GM23338 (cell line): ENCODE measurements around the gene MYF6. TPM values are rescaled to one million over a fixed set of nuclear protein-coding genes. Genes with fewer than 3 reads are reported as not detected.

Experiments
- ATAC-seq: fragments of 200-7000 bp; cut with Tn5 transposase; 3 replicates; pipeline ENCODE4 v1.9.1; 2020
- DNase-seq: peaks from one replicate; pipeline ENCODE4 v3.0.0-alpha.2; 2015; ENCODE audit warnings: low spot score
- H2AFZ ChIP-seq: fragments of 200-600 bp; sonication (generic); 2 replicates; pipeline ENCODE4 v1.8.0; 2016; ENCODE audit warnings: antibody characterized with exemption, mild to moderate bottlenecking, moderate library complexity
- H3F3A ChIP-seq: fragments of 200-600 bp; sonication (generic); replicated peaks from 2 replicates; pipeline ENCODE4 v1.8.0; 2017; ENCODE audit warnings: antibody characterized with exemption, mixed run types, low read depth
- H3K27ac ChIP-seq: fragments of 200-600 bp; sonication (generic); 2 replicates; pipeline ENCODE4 v1.6.1; 2016; ENCODE audit warnings: low read depth
- H3K27me3 ChIP-seq: fragments of 200-600 bp; sonication (generic); 2 replicates; pipeline ENCODE4 v1.8.0; 2016; ENCODE audit warnings: mild to moderate bottlenecking, mixed run types, moderate library complexity; ENCODE audit not compliant: insufficient read depth
- H3K36me3 ChIP-seq: fragments of 200-600 bp; sonication (generic); 2 replicates; pipeline ENCODE4 v1.8.0; 2016; ENCODE audit warnings: mild to moderate bottlenecking; ENCODE audit not compliant: insufficient read depth
- H3K4me1 ChIP-seq: fragments of 200-600 bp; sonication (generic); 2 replicates; pipeline ENCODE4 v1.8.0; 2016; ENCODE audit warnings: mild to moderate bottlenecking, moderate library complexity; ENCODE audit not compliant: insufficient read depth
- H3K4me2 ChIP-seq: fragments of 200-600 bp; sonication (generic); 2 replicates; pipeline ENCODE4 v1.7.1; 2017; ENCODE audit warnings: mixed run types
- H3K4me3 ChIP-seq: fragments of 200-600 bp; sonication (generic); 2 replicates; pipeline ENCODE4 v1.6.1; 2016; ENCODE audit warnings: mixed run types
- H3K79me2 ChIP-seq: fragments of 200-600 bp; sonication (generic); replicated peaks from 2 replicates; pipeline ENCODE4 v1.8.0; 2017; ENCODE audit warnings: mild to moderate bottlenecking; ENCODE audit not compliant: insufficient read depth
- H3K9me2 ChIP-seq: fragments of 200-600 bp; sonication (generic); 2 replicates; pipeline ENCODE4 v1.8.0; 2017; ENCODE audit not compliant: insufficient read depth
- H4K20me1 ChIP-seq: fragments of 200-600 bp; sonication (generic); replicated peaks from 2 replicates; pipeline ENCODE4 v1.8.0; 2017; ENCODE audit warnings: mild to moderate bottlenecking; ENCODE audit not compliant: insufficient read depth
- H3K27ac Mint-ChIP-seq: 2 replicates; pipeline ENCODE4 v1.8.0; 2020; ENCODE audit warnings: inconsistent platforms, mild to moderate bottlenecking, moderate library complexity, mixed read lengths
- H3K27me3 Mint-ChIP-seq: 3 replicates; pipeline ENCODE4 v1.8.0; 2022; ENCODE audit warnings: low read depth, mild to moderate bottlenecking, moderate library complexity, mixed read lengths, inconsistent platforms; ENCODE audit not compliant: insufficient read depth, poor library complexity
- H3K36me3 Mint-ChIP-seq: 3 replicates; pipeline ENCODE4 v1.8.0; 2021; ENCODE audit warnings: low read depth, mild to moderate bottlenecking, inconsistent platforms, moderate library complexity, mixed read lengths
- H3K4me1 Mint-ChIP-seq: 3 replicates; pipeline ENCODE4 v1.8.0; 2020; ENCODE audit warnings: mild to moderate bottlenecking, inconsistent platforms, mixed read lengths
- H3K4me3 Mint-ChIP-seq: 3 replicates; pipeline ENCODE4 v1.8.0; 2021; ENCODE audit warnings: moderate library complexity, mild to moderate bottlenecking, inconsistent platforms, mixed read lengths
- H3K9me3 Mint-ChIP-seq: 3 replicates; pipeline ENCODE4 v1.8.0; 2020; ENCODE audit warnings: moderate library complexity, mild to moderate bottlenecking, inconsistent platforms, mixed read lengths
- CREB1 ChIP-seq: fragments of 250-450 bp; sonication (Bioruptor Pico); IDR thresholded peaks from 2 replicates; pipeline ENCODE4 v1.5.0; 2020; ENCODE audit warnings: low read depth, mild to moderate bottlenecking, moderate library complexity
- EZH2 ChIP-seq: fragments of 200-600 bp; sonication (generic); IDR thresholded peaks from one replicate; pipeline ENCODE4 v1.8.0; 2017; ENCODE audit warnings: antibody characterized with exemption, mild to moderate bottlenecking, low read depth; ENCODE audit not compliant: unreplicated experiment
- EZH2phosphoT487 ChIP-seq: fragments of 200-600 bp; sonication (generic); IDR thresholded peaks from one replicate; pipeline ENCODE4 v1.8.1; 2018; ENCODE audit warnings: antibody characterized with exemption; ENCODE audit not compliant: unreplicated experiment
- NANOG ChIP-seq: IDR thresholded peaks from 2 replicates; pipeline ENCODE4 v1.6.1; 2016; ENCODE audit warnings: antibody characterized with exemption, borderline replicate concordance
- POLR2AphosphoS5 ChIP-seq: IDR thresholded peaks from 2 replicates; pipeline ENCODE4 v1.6.1; 2016; ENCODE audit warnings: antibody characterized with exemption, low read depth
- ZNF114 ChIP-seq: fragments of 250-450 bp; sonication (Bioruptor Pico); IDR thresholded peaks from 2 replicates; pipeline ENCODE4 v1.5.0; 2020; ENCODE audit warnings: mild to moderate bottlenecking, moderate library complexity
- ZNF462 ChIP-seq: fragments of 250-450 bp; sonication (Bioruptor Pico); IDR thresholded peaks from 2 replicates; pipeline ENCODE4 v1.5.0; 2020; ENCODE audit warnings: mild to moderate bottlenecking, moderate library complexity
- polyA plus RNA-seq: library from polyadenylated mRNA; unstranded; fragments of >200 nt; fragmentation: Nextera tagmentation; extraction: Ambion mirVana; gene quantifications from 2 replicates; pipeline ENCODE4 v1.2.1, GENCODE V29; 2016
- total RNA-seq: library from RNA; depleted of rRNA; stranded (reverse); fragments of >200 nt; shearing (Covaris generic); gene quantifications from 2 replicates; pipeline ENCODE4 v1.2.3, GENCODE V29; 2014
- TF ChIP-seq, protein P1 (sequence below): IDR thresholded peaks from one replicate; pipeline ENCODE4 v1.6.1; 2018; ENCODE audit warnings: antibody characterized with exemption; ENCODE audit not compliant: unreplicated experiment
- TF ChIP-seq, protein P2 (sequence below), 2 experiments: fragments of 200-600 bp in 1 of 2; sonication (generic) in 1 of 2; conservative IDR thresholded peaks; 2 replicates each; pipeline versions ENCODE4 v1.5.1 to v1.6.1; 2016 to 2017; ENCODE audit warnings: antibody characterized with exemption in 2 of 2, low read depth in 2 of 2, mild to moderate bottlenecking in 2 of 2, moderate library complexity in 1 of 2

Gene MYF6
- total and polyA plus RNA-seq, 2 experiments from 2014 or later = not detected

DNA sequence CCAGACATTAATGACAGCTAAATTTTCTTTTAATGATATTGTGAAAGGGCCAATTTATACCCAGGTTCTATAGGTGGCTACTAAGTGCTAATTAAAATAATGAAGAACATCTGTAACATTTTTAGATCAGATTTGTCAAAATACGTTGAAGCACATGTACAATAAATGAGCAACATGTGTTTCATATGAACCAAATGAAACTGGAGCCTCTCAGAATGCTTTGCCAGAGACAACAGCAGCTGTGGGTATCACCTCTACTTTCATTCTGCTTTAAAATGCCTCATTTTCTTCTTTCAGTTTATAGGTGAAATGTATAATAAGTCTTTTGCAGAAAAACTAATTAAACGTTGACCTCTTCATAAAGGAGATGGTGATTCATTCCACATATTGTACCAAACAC lies 26.1 kb upstream of the MYF6 start:
- H3K4me1 ChIP-seq = peaks cover 14% of the 10 kb centered on the region; the same call in 1 of the 2 replicates
- no peak overlapping the region for H3K4me2 ChIP-seq
- no peaks in the 10 kb centered on the region for H3K36me3 ChIP-seq
- peaks cover 24% of the 10 kb centered on the region for H3K4me1 Mint-ChIP-seq
- H3K79me2 ChIP-seq = no peaks in the 10 kb centered on the region
- ATAC-seq = no peak
- no peaks in the 10 kb centered on the region for H3K9me3 Mint-ChIP-seq
- H3K9me2 ChIP-seq = no peaks in the 10 kb centered on the region
- no peaks in the 10 kb centered on the region for H3F3A ChIP-seq
- no peak overlapping the region for H3K4me3 Mint-ChIP-seq
- H3K27me3 Mint-ChIP-seq = no peaks in the 10 kb centered on the region
- no peak overlapping the region for H3K27ac Mint-ChIP-seq
- H3K27ac ChIP-seq = no peak overlapping the region
- no peak overlapping the region for H2AFZ ChIP-seq
- H3K36me3 Mint-ChIP-seq = no peaks in the 10 kb centered on the region
- no peak overlapping the region for H3K4me3 ChIP-seq
- no peak for TF ChIP-seq ZNF114
- no peak for TF ChIP-seq CREB1
- TF ChIP-seq EZH2phosphoT487 = no peak
- no peak for TF ChIP-seq POLR2AphosphoS5
- TF ChIP-seq, protein P1, sequence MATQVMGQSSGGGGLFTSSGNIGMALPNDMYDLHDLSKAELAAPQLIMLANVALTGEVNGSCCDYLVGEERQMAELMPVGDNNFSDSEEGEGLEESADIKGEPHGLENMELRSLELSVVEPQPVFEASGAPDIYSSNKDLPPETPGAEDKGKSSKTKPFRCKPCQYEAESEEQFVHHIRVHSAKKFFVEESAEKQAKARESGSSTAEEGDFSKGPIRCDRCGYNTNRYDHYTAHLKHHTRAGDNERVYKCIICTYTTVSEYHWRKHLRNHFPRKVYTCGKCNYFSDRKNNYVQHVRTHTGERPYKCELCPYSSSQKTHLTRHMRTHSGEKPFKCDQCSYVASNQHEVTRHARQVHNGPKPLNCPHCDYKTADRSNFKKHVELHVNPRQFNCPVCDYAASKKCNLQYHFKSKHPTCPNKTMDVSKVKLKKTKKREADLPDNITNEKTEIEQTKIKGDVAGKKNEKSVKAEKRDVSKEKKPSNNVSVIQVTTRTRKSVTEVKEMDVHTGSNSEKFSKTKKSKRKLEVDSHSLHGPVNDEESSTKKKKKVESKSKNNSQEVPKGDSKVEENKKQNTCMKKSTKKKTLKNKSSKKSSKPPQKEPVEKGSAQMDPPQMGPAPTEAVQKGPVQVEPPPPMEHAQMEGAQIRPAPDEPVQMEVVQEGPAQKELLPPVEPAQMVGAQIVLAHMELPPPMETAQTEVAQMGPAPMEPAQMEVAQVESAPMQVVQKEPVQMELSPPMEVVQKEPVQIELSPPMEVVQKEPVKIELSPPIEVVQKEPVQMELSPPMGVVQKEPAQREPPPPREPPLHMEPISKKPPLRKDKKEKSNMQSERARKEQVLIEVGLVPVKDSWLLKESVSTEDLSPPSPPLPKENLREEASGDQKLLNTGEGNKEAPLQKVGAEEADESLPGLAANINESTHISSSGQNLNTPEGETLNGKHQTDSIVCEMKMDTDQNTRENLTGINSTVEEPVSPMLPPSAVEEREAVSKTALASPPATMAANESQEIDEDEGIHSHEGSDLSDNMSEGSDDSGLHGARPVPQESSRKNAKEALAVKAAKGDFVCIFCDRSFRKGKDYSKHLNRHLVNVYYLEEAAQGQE = no peak
- TF ChIP-seq, protein P2, sequence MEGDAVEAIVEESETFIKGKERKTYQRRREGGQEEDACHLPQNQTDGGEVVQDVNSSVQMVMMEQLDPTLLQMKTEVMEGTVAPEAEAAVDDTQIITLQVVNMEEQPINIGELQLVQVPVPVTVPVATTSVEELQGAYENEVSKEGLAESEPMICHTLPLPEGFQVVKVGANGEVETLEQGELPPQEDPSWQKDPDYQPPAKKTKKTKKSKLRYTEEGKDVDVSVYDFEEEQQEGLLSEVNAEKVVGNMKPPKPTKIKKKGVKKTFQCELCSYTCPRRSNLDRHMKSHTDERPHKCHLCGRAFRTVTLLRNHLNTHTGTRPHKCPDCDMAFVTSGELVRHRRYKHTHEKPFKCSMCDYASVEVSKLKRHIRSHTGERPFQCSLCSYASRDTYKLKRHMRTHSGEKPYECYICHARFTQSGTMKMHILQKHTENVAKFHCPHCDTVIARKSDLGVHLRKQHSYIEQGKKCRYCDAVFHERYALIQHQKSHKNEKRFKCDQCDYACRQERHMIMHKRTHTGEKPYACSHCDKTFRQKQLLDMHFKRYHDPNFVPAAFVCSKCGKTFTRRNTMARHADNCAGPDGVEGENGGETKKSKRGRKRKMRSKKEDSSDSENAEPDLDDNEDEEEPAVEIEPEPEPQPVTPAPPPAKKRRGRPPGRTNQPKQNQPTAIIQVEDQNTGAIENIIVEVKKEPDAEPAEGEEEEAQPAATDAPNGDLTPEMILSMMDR (conservative IDR thresholded peaks at IDR 0.05; ENCODE audit: low read depth in 2 of 2) = no peak
- no peaks in the 10 kb centered on the region for H3K27me3 ChIP-seq
- H4K20me1 ChIP-seq = no peaks in the 10 kb centered on the region
- no peak for DNase-seq

DNA sequence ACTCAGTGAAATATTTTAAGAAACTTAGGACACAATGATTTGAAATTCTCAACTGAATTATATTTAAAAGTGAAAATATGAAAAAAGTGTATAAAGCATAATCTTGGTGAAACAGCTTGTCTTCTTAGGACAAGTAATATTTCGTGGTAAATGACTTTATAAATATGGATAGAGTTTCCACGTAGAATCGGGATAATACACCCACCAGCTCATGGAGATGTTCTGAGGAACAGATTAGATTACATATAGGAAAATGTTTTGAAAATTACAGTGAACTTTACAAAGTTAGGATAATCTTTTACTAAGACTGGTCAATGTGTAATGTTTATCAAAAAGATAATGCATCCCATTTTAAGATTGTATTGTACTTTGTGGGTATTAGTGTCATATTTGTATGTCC lies 25.6 kb upstream of the MYF6 start:
- Mint-ChIP-seq H3K27me3 (no peaks in the 10 kb centered on the region), H3K36me3 (no peaks in the 10 kb centered on the region; the same call in 2 of the 3 replicates), H3K27ac (no peak overlapping the region), H3K4me1 (peaks cover 24% of the 10 kb centered on the region), H3K4me3 (no peak overlapping the region), H3K9me3 (no peaks in the 10 kb centered on the region)
- H3K79me2 ChIP-seq = no peaks in the 10 kb centered on the region
- ATAC-seq = no peak
- no peaks in the 10 kb centered on the region for H3K27me3 ChIP-seq
- no peaks in the 10 kb centered on the region for H3F3A ChIP-seq
- no peak for TF ChIP-seq EZH2
- TF ChIP-seq CREB1 = no peak
- no peak for TF ChIP-seq NANOG
- TF ChIP-seq ZNF462 (CRISPR knock-in tag) = no peak
- TF ChIP-seq POLR2AphosphoS5 = no peak
- TF ChIP-seq ZNF114 = no peak
- H4K20me1 ChIP-seq = no peaks in the 10 kb centered on the region
- DNase-seq = no peak
- H3K9me2 ChIP-seq = no peaks in the 10 kb centered on the region
- peaks cover 14% of the 10 kb centered on the region; the same call in 1 of the 2 replicates for H3K4me1 ChIP-seq
- no peak overlapping the region for H3K4me3 ChIP-seq
- no peak overlapping the region for H2AFZ ChIP-seq
- H3K4me2 ChIP-seq = no peak overlapping the region
- H3K36me3 ChIP-seq = no peaks in the 10 kb centered on the region
- no peak overlapping the region for H3K27ac ChIP-seq
